GM12873 (cell line): Measurements from ENCODE around the gene CIAPIN1.

Experiments used
- CTCF ChIP-seq: IDR thresholded peaks from 2 replicates; pipeline ENCODE4 v1.5.1; 2012; ENCODE audit warnings: low read depth, mild to moderate bottlenecking, moderate library complexity, low read length, control low read depth; ENCODE audit not compliant: insufficient read depth; ENCODE audit errors: missing control alignments

The CIAPIN1 gene

GRCh38 chr16:57484515-57485005, 37.4 kb upstream of the CIAPIN1 start:
- no peak for TF ChIP-seq CTCF

- no peak for TF ChIP-seq CTCF
These were observed 36.7 kb upstream of the CIAPIN1 start for GRCh38 chr16:57483725-57484514.

- TF ChIP-seq CTCF, result no peak
These were observed 35.8 kb upstream of the CIAPIN1 start for GRCh38 chr16:57482845-57483545.

- no peak for TF ChIP-seq CTCF
These were observed 34.2 kb upstream of the CIAPIN1 start for GRCh38 chr16:57481421-57481820.

- TF ChIP-seq CTCF, result no peak
These were observed 33.6 kb upstream of the CIAPIN1 start for GRCh38 chr16:57480754-57481230.

GRCh38 chr16:57479976-57480753, 33.0 kb upstream of the CIAPIN1 start:
- no peak for TF ChIP-seq CTCF
